Measurements from ENCODE around the gene ZFP91. TPM values are rescaled to one million over a fixed set of nuclear protein-coding genes. Genes with fewer than 3 reads are reported as not detected.

Gene ZFP91
- total RNA-seq, 1 donor from 2014 or later = 59.3 TPM

- intact Hi-C loops (cut with micrococcal nuclease) = loop anchor here (1.0 kb wide), 1 partner anchor 38 kb away; no protein-coding TSS in a partner anchor
- Mint-ChIP-seq H3K27me3 (ENCODE audit: low read depth) (no peaks in the 10 kb centered on the region), H3K9me3 (no peaks in the 10 kb centered on the region), H3K27ac (peak overlapping the region; percentile 73), H3K4me1 (ENCODE audit: low read depth) (peaks cover 28% of the 10 kb centered on the region), H3K36me3 (ENCODE audit: low read depth) (peaks cover 76% of the 10 kb centered on the region), H3K4me3 (ENCODE audit: low read depth) (no peak overlapping the region)
- no peak for DNase-seq (ENCODE audit: low spot score)
Measured at GRCh38 chr11:58621586-58622262, 42.9 kb downstream of the ZFP91 start.

- Mint-ChIP-seq H3K27ac (peak within 1 kb of the TSS; percentile 73), H3K4me3 (ENCODE audit: low read depth) (no peak within 1 kb of the TSS), H3K36me3 (ENCODE audit: low read depth) (peaks cover 74% of the 10 kb centered on the region), H3K27me3 (ENCODE audit: low read depth) (no peaks in the 10 kb centered on the region), H3K4me1 (ENCODE audit: low read depth) (peaks cover 30% of the 10 kb centered on the region), H3K9me3 (no peaks in the 10 kb centered on the region)
- intact Hi-C loops (cut with micrococcal nuclease) = no loop called here
- no peak for DNase-seq (ENCODE audit: low spot score)
Measured at GRCh38 chr11:58622344-58622743, 43.5 kb downstream of the ZFP91 start, which contains the start of gene CNTF. TSS of gene CNTF (plus strand) at chr11:58622665. CDS start at chr11:58622753, 88 bp downstream.

DNA sequence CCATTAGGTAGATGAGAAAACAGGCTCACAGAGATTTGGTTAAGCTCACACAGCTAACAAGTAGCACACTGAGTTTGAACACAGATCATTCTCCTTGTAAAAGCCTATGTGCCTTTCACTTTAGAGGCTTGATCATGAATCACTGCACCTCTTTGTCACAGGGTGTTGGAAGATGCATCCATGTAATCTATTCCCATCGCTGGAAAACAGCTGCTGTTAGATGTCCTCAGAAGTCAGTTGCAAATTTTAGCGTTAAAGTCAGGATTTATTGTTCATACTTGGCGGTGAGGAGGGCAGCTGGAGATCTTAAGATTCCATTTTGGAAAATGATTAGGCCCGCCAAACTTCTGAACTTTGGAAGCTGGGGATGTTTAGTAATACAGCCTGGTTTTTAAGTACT, 46.2 kb downstream of the ZFP91 start:
- intact Hi-C loops (cut with micrococcal nuclease) = no loop called here
- H3K27ac Mint-ChIP-seq = no peak overlapping the region
- no peak overlapping the region for H3K4me3 Mint-ChIP-seq (ENCODE audit: low read depth)
- no peaks in the 10 kb centered on the region for H3K27me3 Mint-ChIP-seq (ENCODE audit: low read depth)
- H3K9me3 Mint-ChIP-seq = no peaks in the 10 kb centered on the region
- peaks cover 27% of the 10 kb centered on the region for H3K4me1 Mint-ChIP-seq (ENCODE audit: low read depth)
- H3K36me3 Mint-ChIP-seq (ENCODE audit: low read depth) = peaks cover 52% of the 10 kb centered on the region
- no peak for DNase-seq (ENCODE audit: low spot score)

- intact Hi-C loops (cut with micrococcal nuclease) = no loop called here
- Mint-ChIP-seq H3K9me3 (no peaks in the 10 kb centered on the region), H3K27ac (no peak overlapping the region), H3K4me3 (ENCODE audit: low read depth) (no peak overlapping the region), H3K4me1 (ENCODE audit: low read depth) (peaks cover 24% of the 10 kb centered on the region), H3K36me3 (ENCODE audit: low read depth) (peaks cover 48% of the 10 kb centered on the region), H3K27me3 (ENCODE audit: low read depth) (no peaks in the 10 kb centered on the region)
- no peak for DNase-seq (ENCODE audit: low spot score)
Measured at GRCh38 chr11:58625826-58626460, 47.1 kb downstream of the ZFP91 start.

DNA sequence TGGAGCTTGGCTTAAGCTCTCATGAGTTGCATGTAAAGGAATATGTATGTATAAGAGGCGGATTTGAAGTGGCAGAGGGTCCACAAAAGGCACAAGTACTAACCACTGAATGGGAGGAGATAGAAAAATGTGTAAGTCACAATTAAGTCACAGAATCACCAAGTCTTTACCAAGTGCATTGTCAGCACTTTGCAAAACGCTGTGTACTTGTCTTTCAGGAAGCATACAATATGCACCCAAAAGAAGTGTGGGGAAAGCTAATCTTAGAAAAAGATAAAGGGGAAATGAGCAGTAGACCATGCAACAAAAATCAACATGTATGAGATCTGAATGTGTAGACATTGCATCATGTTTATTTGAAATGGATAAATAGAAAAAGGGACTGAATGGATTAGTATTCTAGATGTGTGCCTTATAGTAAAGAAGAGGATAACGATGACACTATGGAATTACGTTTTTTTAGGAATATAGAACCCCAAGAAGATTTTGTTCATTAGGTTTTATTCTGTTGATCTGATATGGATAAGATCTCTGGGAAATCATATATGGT, 48.1 kb downstream of the ZFP91 start:
- Mint-ChIP-seq H3K4me1 (ENCODE audit: low read depth) (peaks cover 16% of the 10 kb centered on the region), H3K27ac (peak overlapping the region; percentile 13), H3K4me3 (ENCODE audit: low read depth) (no peak overlapping the region), H3K36me3 (ENCODE audit: low read depth) (peaks cover 42% of the 10 kb centered on the region), H3K27me3 (ENCODE audit: low read depth) (no peaks in the 10 kb centered on the region), H3K9me3 (no peaks in the 10 kb centered on the region)
- no peak for DNase-seq (ENCODE audit: low spot score)
- intact Hi-C loops (cut with micrococcal nuclease) = no loop called here

- intact Hi-C loops (cut with micrococcal nuclease) = no loop called here
- no peaks in the 10 kb centered on the region for H3K27me3 Mint-ChIP-seq (ENCODE audit: low read depth)
- H3K36me3 Mint-ChIP-seq (ENCODE audit: low read depth) = peaks cover 28% of the 10 kb centered on the region
- no peak for DNase-seq (ENCODE audit: low spot score)
- H3K4me1 Mint-ChIP-seq (ENCODE audit: low read depth) = peaks cover 9% of the 10 kb centered on the region
- no peak overlapping the region for H3K27ac Mint-ChIP-seq
- H3K4me3 Mint-ChIP-seq (ENCODE audit: low read depth) = no peak overlapping the region
- H3K9me3 Mint-ChIP-seq = no peaks in the 10 kb centered on the region
Measured at GRCh38 chr11:58628446-58628845, 49.6 kb downstream of the ZFP91 start.

DNA sequence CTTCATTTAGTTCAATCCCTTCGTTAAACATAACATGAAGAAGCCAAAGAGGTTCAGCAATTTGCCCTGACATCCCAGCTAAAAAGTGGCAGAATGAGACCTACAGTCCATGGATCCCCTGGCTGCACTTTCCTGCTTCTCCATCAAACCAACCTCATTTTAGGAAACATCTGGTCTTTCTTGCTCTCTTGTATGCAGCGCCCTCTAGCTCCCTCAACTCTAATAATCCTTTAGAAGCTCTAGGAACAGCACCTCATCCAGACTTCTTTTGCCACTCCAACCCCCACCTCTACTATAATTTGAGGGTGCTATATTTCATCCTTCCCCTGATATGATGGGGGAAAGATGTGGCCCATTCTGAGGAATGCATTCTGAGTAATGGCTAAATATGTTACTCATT, 51.0 kb downstream of the ZFP91 start:
- Mint-ChIP-seq H3K36me3 (ENCODE audit: low read depth) (peaks cover 15% of the 10 kb centered on the region), H3K27ac (peak overlapping the region; percentile 18), H3K9me3 (no peaks in the 10 kb centered on the region), H3K27me3 (ENCODE audit: low read depth) (no peaks in the 10 kb centered on the region), H3K4me1 (ENCODE audit: low read depth) (peaks cover 9% of the 10 kb centered on the region), H3K4me3 (ENCODE audit: low read depth) (no peak overlapping the region)
- DNase-seq (ENCODE audit: low spot score) = no peak
- intact Hi-C loops (cut with micrococcal nuclease) = loop anchor here (2.0 kb wide), 1 partner anchor 53 kb away; no protein-coding TSS in a partner anchor

GRCh38 chr11:58631378-58631777, 52.5 kb downstream of the ZFP91 start:
- no peak overlapping the region for H3K27ac Mint-ChIP-seq
- no peaks in the 10 kb centered on the region for H3K9me3 Mint-ChIP-seq
- DNase-seq (ENCODE audit: low spot score) = no peak
- no peaks in the 10 kb centered on the region for H3K27me3 Mint-ChIP-seq (ENCODE audit: low read depth)
- intact Hi-C loops (cut with micrococcal nuclease) = loop anchor here (2.0 kb wide), 1 partner anchor 55 kb away; no protein-coding TSS in a partner anchor
- H3K4me3 Mint-ChIP-seq (ENCODE audit: low read depth) = no peak overlapping the region
- peaks cover 11% of the 10 kb centered on the region for H3K36me3 Mint-ChIP-seq (ENCODE audit: low read depth)
- H3K4me1 Mint-ChIP-seq (ENCODE audit: low read depth) = peaks cover 9% of the 10 kb centered on the region

DNA sequence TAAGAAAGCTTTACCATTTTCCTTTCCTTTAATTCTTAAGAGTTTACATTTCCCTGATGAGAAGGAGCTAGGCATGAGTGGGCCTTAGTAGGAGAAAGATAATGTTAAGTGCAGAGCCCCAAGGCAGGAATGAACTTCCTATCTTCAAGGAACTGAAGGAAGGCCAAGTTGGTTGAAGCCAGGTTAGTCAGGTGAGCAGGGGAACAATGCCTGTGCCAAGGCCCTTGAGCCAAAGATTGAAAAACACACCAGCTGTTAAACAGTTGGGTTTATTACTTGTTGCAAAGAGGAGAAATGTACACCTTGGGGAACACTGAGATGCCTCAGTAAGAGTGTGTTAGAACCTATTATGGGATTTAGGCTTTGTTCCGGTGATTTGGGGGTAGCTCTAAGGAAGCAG, 53.6 kb downstream of the ZFP91 start:
- Mint-ChIP-seq H3K36me3 (ENCODE audit: low read depth) (peaks cover 4% of the 10 kb centered on the region), H3K27me3 (ENCODE audit: low read depth) (no peaks in the 10 kb centered on the region), H3K27ac (no peak overlapping the region), H3K4me3 (ENCODE audit: low read depth) (no peak overlapping the region), H3K4me1 (ENCODE audit: low read depth) (peaks cover 6% of the 10 kb centered on the region), H3K9me3 (no peaks in the 10 kb centered on the region)
- intact Hi-C loops (cut with micrococcal nuclease) = no loop called here
- no peak for DNase-seq (ENCODE audit: low spot score)

GRCh38 chr11:58636587-58636986, 57.7 kb downstream of the ZFP91 start:
- intact Hi-C loops (cut with micrococcal nuclease) = no loop called here
- peaks cover 12% of the 10 kb centered on the region for H3K4me1 Mint-ChIP-seq (ENCODE audit: low read depth)
- H3K27me3 Mint-ChIP-seq (ENCODE audit: low read depth) = no peaks in the 10 kb centered on the region
- H3K27ac Mint-ChIP-seq = no peak overlapping the region
- DNase-seq (ENCODE audit: low spot score) = no peak
- H3K36me3 Mint-ChIP-seq (ENCODE audit: low read depth) = no peaks in the 10 kb centered on the region
- H3K9me3 Mint-ChIP-seq = no peaks in the 10 kb centered on the region
- no peak overlapping the region for H3K4me3 Mint-ChIP-seq (ENCODE audit: low read depth)

DNA sequence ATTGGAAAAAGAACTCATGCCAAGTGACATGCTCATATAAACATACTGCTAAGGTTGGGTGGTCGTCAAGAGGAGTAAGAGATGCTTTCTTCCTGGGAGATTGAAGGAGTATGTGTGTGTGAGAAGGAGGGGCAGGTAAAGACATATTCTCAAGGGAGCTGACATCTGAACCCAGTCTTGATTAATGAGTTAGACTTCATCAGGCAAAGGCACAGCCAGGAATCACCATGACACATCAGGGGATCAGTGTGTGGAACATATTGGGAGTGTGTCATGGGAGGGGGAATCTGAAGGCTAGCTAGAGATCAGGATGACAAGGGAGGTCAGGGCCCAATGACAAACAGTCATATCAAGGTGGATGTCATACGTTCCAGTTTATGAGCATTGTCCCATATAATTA, 58.5 kb downstream of the ZFP91 start:
- intact Hi-C loops (cut with micrococcal nuclease) = no loop called here
- no peak overlapping the region for H3K4me3 Mint-ChIP-seq (ENCODE audit: low read depth)
- DNase-seq (ENCODE audit: low spot score) = no peak
- H3K36me3 Mint-ChIP-seq (ENCODE audit: low read depth) = no peaks in the 10 kb centered on the region
- H3K9me3 Mint-ChIP-seq = no peaks in the 10 kb centered on the region
- H3K27me3 Mint-ChIP-seq (ENCODE audit: low read depth) = peaks cover 1% of the 10 kb centered on the region
- peaks cover 12% of the 10 kb centered on the region for H3K4me1 Mint-ChIP-seq (ENCODE audit: low read depth)
- no peak overlapping the region for H3K27ac Mint-ChIP-seq

DNA sequence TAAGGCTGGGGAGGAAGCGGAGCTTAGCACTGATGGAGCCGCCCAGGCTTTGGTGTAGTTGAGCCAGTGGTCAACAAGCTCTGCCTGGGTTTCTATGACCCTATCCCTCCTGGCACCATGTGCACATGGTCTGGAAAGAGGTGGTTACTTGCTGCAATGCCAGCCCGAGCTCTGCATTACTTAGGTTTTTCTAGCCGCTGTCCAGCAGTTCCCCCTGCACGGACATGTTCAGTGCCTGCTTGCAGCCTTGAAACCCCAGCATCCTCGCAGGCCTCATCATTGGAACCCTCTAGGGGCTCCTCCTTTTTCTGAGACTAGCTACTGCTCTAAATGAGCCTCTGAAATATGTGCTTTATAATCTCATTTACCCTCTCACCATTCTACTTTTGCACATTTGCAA, 60.2 kb downstream of the ZFP91 start:
- H3K27ac Mint-ChIP-seq = no peak overlapping the region
- H3K4me3 Mint-ChIP-seq (ENCODE audit: low read depth) = no peak overlapping the region
- H3K27me3 Mint-ChIP-seq (ENCODE audit: low read depth) = peaks cover 3% of the 10 kb centered on the region
- intact Hi-C loops (cut with micrococcal nuclease) = no loop called here
- peaks cover 12% of the 10 kb centered on the region for H3K4me1 Mint-ChIP-seq (ENCODE audit: low read depth)
- H3K9me3 Mint-ChIP-seq = peaks cover 3% of the 10 kb centered on the region
- H3K36me3 Mint-ChIP-seq (ENCODE audit: low read depth) = no peaks in the 10 kb centered on the region
- DNase-seq (ENCODE audit: low spot score) = no peak

- intact Hi-C loops (cut with micrococcal nuclease) = no loop called here
- no peak overlapping the region for H3K27ac Mint-ChIP-seq
- H3K4me1 Mint-ChIP-seq (ENCODE audit: low read depth) = peaks cover 12% of the 10 kb centered on the region
- H3K9me3 Mint-ChIP-seq = peaks cover 4% of the 10 kb centered on the region
- peaks cover 4% of the 10 kb centered on the region for H3K27me3 Mint-ChIP-seq (ENCODE audit: low read depth)
- no peak overlapping the region for H3K4me3 Mint-ChIP-seq (ENCODE audit: low read depth)
- DNase-seq (ENCODE audit: low spot score) = no peak
- no peaks in the 10 kb centered on the region for H3K36me3 Mint-ChIP-seq (ENCODE audit: low read depth)
Measured at GRCh38 chr11:58639669-58640068, 60.8 kb downstream of the ZFP91 start.
